SK-N-SH (cell line): Measurements from ENCODE around the gene MAML3.

ENCODE experiments used
- CTCF ChIP-seq: fragments of 200-600 bp; sonication (generic); IDR thresholded peaks from 2 replicates; pipeline ENCODE4 v1.6.1; 2017; ENCODE audit warnings: antibody characterized with exemption, mild to moderate bottlenecking, moderate library complexity
- FOXJ3 ChIP-seq: sonication (generic); formaldehyde crosslinking; IDR thresholded peaks from 2 replicates; pipeline ENCODE4 v1.5.1; 2020; ENCODE audit warnings: mild to moderate bottlenecking, missing genetic modification reagents
- FOXM1 ChIP-seq: IDR thresholded peaks from 2 replicates; pipeline ENCODE4 v1.4.0; 2012; ENCODE audit warnings: low read depth, mild to moderate bottlenecking
- GABPA ChIP-seq: IDR thresholded peaks from 2 replicates; pipeline ENCODE4 v1.4.0; 2012; ENCODE audit warnings: low read depth, mild to moderate bottlenecking
- JUND ChIP-seq: IDR thresholded peaks from 2 replicates; pipeline ENCODE4 v1.4.0; 2012
- MXI1 ChIP-seq: IDR thresholded peaks from 2 replicates; pipeline ENCODE4 v1.6.1; 2012; ENCODE audit warnings: mild to moderate bottlenecking, low read depth, low read length, improper control_type of control experiment
- NFIC ChIP-seq: IDR thresholded peaks from 2 replicates; pipeline ENCODE4 v1.4.0; 2012; ENCODE audit warnings: borderline replicate concordance
- POLR2AphosphoS5 ChIP-seq: IDR thresholded peaks from 2 replicates; pipeline ENCODE4 v1.6.1; 2012; ENCODE audit warnings: low read depth, low read length
- RAD21 ChIP-seq: IDR thresholded peaks from 2 replicates; pipeline ENCODE4 v1.6.1; 2012; ENCODE audit warnings: mild to moderate bottlenecking, low read length
- RFX5 ChIP-seq: IDR thresholded peaks from 2 replicates; pipeline ENCODE4 v1.6.1; 2012; ENCODE audit warnings: mild to moderate bottlenecking, improper control_type of control experiment, low read length
- SMC3 ChIP-seq: IDR thresholded peaks from 2 replicates; pipeline ENCODE4 v1.6.1; 2012; ENCODE audit warnings: low read depth, low read length, improper control_type of control experiment
- TAF1 ChIP-seq: IDR thresholded peaks from 2 replicates; pipeline ENCODE4 v1.6.1; 2012; ENCODE audit warnings: low read depth, mild to moderate bottlenecking, low read length, moderate library complexity, borderline replicate concordance
- YY1 ChIP-seq: IDR thresholded peaks from 2 replicates; pipeline ENCODE4 v1.4.0; 2012; ENCODE audit warnings: low read depth, mild to moderate bottlenecking

GRCh38 chr4:139853309-139853708 is 300.7 kb downstream of the MAML3 start:
- no peak for TF ChIP-seq TAF1
- no peak for TF ChIP-seq CTCF
- TF ChIP-seq FOXJ3, result no peak
- no peak for TF ChIP-seq POLR2AphosphoS5
- no peak for TF ChIP-seq JUND
- TF ChIP-seq SMC3, result no peak
- no peak for TF ChIP-seq YY1
- no peak for TF ChIP-seq RAD21
- no peak for TF ChIP-seq GABPA
- no peak for TF ChIP-seq RFX5
- TF ChIP-seq NFIC, result no peak
- TF ChIP-seq FOXM1, result no peak
- TF ChIP-seq MXI1, result no peak
